Activated T-helper 9 cell treated with anti-CD3 and anti-CD28 coated beads, Interleukin-2, amount 50 U/mL, for 16 hours (primary cell): ENCODE data around the gene LDLRAD4.
"Not testable (repeated sequence)": the region's sequence is repeated elsewhere in the genome, so short reads cannot be mapped to it uniquely, and the experiment has no call there.

Source experiments
- DNase-seq: peaks from one replicate; pipeline ENCODE4 v3.0.0-alpha.2; 2020; ENCODE audit warnings: low read depth

LDLRAD4 gene

GRCh38 chr18:13487237-13487636, 268.7 kb downstream of the LDLRAD4 start:
- no peak for DNase-seq

GRCh38 chr18:13488281-13488929, 269.8 kb downstream of the LDLRAD4 start:
- no peak for DNase-seq

GRCh38 chr18:13489303-13489702, 270.7 kb downstream of the LDLRAD4 start:
- DNase-seq, result not testable (repeated sequence)

- DNase-seq, result no peak
These were observed 272.6 kb downstream of the LDLRAD4 start for GRCh38 chr18:13491138-13491537.

GRCh38 chr18:13492314-13492713, 273.8 kb downstream of the LDLRAD4 start:
- DNase-seq, result no peak

GRCh38 chr18:13493079-13493478, 274.5 kb downstream of the LDLRAD4 start:
- no peak for DNase-seq

- no peak for DNase-seq
These were observed 275.2 kb downstream of the LDLRAD4 start for GRCh38 chr18:13493725-13494124.

GRCh38 chr18:13494871-13495445, 276.4 kb downstream of the LDLRAD4 start:
- DNase-seq, result no peak

GRCh38 chr18:13495961-13496360, 277.4 kb downstream of the LDLRAD4 start:
- DNase-seq, result no peak

GRCh38 chr18:13496691-13497281, 278.2 kb downstream of the LDLRAD4 start:
- DNase-seq, result no peak

GRCh38 chr18:13499803-13500202, 281.2 kb downstream of the LDLRAD4 start:
- no peak for DNase-seq

GRCh38 chr18:13500227-13500865, 281.8 kb downstream of the LDLRAD4 start:
- DNase-seq, result no peak

GRCh38 chr18:13500869-13501542, 282.4 kb downstream of the LDLRAD4 start:
- no peak for DNase-seq

GRCh38 chr18:13501543-13501887, 283.0 kb downstream of the LDLRAD4 start:
- no peak for DNase-seq

- peak; percentile 9 for DNase-seq
These were observed 283.3 kb downstream of the LDLRAD4 start for GRCh38 chr18:13501891-13502290.

GRCh38 chr18:13502585-13502984, 284.0 kb downstream of the LDLRAD4 start:
- no peak for DNase-seq

- DNase-seq, result no peak
These were observed 285.3 kb downstream of the LDLRAD4 start for GRCh38 chr18:13503836-13504235.

- no peak for DNase-seq
These were observed 287.3 kb downstream of the LDLRAD4 start for GRCh38 chr18:13505780-13506345.

- DNase-seq, result no peak
These were observed 292.0 kb downstream of the LDLRAD4 start for GRCh38 chr18:13510594-13510993.

- no peak for DNase-seq
These were observed 293.5 kb downstream of the LDLRAD4 start for GRCh38 chr18:13511961-13512577.

GRCh38 chr18:13513021-13513420, 294.5 kb downstream of the LDLRAD4 start:
- no peak for DNase-seq

GRCh38 chr18:13513481-13513880, 294.9 kb downstream of the LDLRAD4 start:
- DNase-seq, result no peak
